RWPE2 (cell line): ENCODE measurements around the gene ZNF862.
A peak's percentile ranks its signal among the peaks of the same experiment; 100 is the strongest.

Source experiments
- ATAC-seq: fragments of 200-7000 bp; cut with Tn5 transposase; 3 replicates; pipeline ENCODE4 v1.9.1; 2021; ENCODE audit warnings: low read depth
- DNase-seq: peaks from one replicate; pipeline ENCODE4 v3.0.0-alpha.2; 2020; ENCODE audit warnings: low spot score
- H3K27ac ChIP-seq: fragments of 450-650 bp; 2 replicates; pipeline ENCODE4 v1.5.1; 2017; ENCODE audit warnings: mild to moderate bottlenecking; ENCODE audit not compliant: poor library complexity, severe bottlenecking
- H3K27me3 ChIP-seq: fragments of 250-450 bp; sonication (Bioruptor Pico); 2 replicates; pipeline ENCODE4 v1.5.1; 2021; ENCODE audit warnings: mild to moderate bottlenecking, moderate library complexity; ENCODE audit not compliant: insufficient read depth, poor library complexity, severe bottlenecking
- H3K36me3 ChIP-seq: fragments of 250-450 bp; sonication (Bioruptor Pico); 2 replicates; pipeline ENCODE4 v1.5.1; 2020; ENCODE audit warnings: low read depth, mild to moderate bottlenecking, moderate library complexity
- H3K4me1 ChIP-seq: fragments of 250-450 bp; sonication (Bioruptor Pico); 2 replicates; pipeline ENCODE4 v1.5.1; 2021; ENCODE audit warnings: mild to moderate bottlenecking, moderate library complexity; ENCODE audit not compliant: insufficient read depth, poor library complexity, severe bottlenecking
- H3K4me3 ChIP-seq: fragments of 250-450 bp; sonication (Bioruptor Pico); 2 replicates; pipeline ENCODE4 v1.5.1; 2021; ENCODE audit warnings: mild to moderate bottlenecking, moderate library complexity; ENCODE audit not compliant: severe bottlenecking
- H3K9me3 ChIP-seq: fragments of 250-450 bp; sonication (Bioruptor Pico); 2 replicates; pipeline ENCODE4 v1.5.1; 2021; ENCODE audit warnings: mild to moderate bottlenecking, moderate library complexity; ENCODE audit not compliant: severe bottlenecking
- CTCF ChIP-seq: fragments of 450-650 bp; IDR thresholded peaks from one replicate; pipeline ENCODE4 v1.5.1; 2017; ENCODE audit warnings: mild to moderate bottlenecking, moderate library complexity; ENCODE audit not compliant: poor library complexity, severe bottlenecking

Gene ZNF862

GRCh38 chr7:149838224-149838991, at the start of gene ZNF862:
Gene ZNF862 (plus strand): TSS chr7:149838375. CDS start chr7:149838612, 237 bp downstream.
- Histone ChIP-seq H3K36me3 (no peaks in the 10 kb centered on the region), H3K4me1 (peaks cover 5% of the 10 kb centered on the region), H3K27me3 (no peaks in the 10 kb centered on the region), H3K4me3 (peak within 1 kb of the TSS; percentile 83), H3K9me3 (no peaks in the 10 kb centered on the region), H3K27ac (peak within 1 kb of the TSS; percentile 42)
- TF ChIP-seq CTCF, result no peak
- ATAC-seq (peak; percentile 98), DNase-seq (peak; percentile 95)

DNA sequence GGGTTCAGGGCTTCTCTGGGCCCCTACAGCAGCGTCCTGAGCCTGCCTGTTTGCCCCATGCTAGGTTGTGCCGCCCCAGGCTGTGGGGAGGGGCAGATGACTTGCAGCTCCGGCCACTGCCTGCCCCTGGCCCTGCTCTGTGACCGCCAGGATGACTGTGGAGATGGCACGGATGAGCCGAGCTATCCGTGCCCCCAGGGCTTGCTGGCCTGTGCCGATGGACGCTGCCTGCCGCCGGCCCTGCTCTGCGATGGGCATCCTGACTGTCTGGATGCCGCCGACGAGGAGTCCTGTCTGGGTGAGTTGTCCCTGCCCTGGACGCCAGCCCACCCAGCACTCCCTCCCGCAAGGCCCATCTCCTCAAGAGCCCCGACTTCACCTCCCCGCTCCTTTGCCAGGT, 49.1 kb upstream of the ZNF862 start:
- Histone ChIP-seq H3K9me3 (no peaks in the 10 kb centered on the region), H3K27ac (no peak overlapping the region), H3K36me3 (no peaks in the 10 kb centered on the region), H3K4me3 (no peak overlapping the region), H3K27me3 (peaks cover 20% of the 10 kb centered on the region), H3K4me1 (no peaks in the 10 kb centered on the region)
- TF ChIP-seq CTCF, result no peak
- ATAC-seq (no peak), DNase-seq (no peak)

GRCh38 chr7:149790146-149790548, 48.0 kb upstream of the ZNF862 start:
- no peaks in the 10 kb centered on the region for H3K4me1 ChIP-seq
- H3K4me3 ChIP-seq, result no peak overlapping the region
- no peak overlapping the region for H3K27ac ChIP-seq
- H3K36me3 ChIP-seq, result no peaks in the 10 kb centered on the region
- peaks cover 20% of the 10 kb centered on the region for H3K27me3 ChIP-seq
- DNase-seq, result no peak
- H3K9me3 ChIP-seq, result no peaks in the 10 kb centered on the region
- TF ChIP-seq CTCF, result peak; percentile 10
- no peak for ATAC-seq

DNA sequence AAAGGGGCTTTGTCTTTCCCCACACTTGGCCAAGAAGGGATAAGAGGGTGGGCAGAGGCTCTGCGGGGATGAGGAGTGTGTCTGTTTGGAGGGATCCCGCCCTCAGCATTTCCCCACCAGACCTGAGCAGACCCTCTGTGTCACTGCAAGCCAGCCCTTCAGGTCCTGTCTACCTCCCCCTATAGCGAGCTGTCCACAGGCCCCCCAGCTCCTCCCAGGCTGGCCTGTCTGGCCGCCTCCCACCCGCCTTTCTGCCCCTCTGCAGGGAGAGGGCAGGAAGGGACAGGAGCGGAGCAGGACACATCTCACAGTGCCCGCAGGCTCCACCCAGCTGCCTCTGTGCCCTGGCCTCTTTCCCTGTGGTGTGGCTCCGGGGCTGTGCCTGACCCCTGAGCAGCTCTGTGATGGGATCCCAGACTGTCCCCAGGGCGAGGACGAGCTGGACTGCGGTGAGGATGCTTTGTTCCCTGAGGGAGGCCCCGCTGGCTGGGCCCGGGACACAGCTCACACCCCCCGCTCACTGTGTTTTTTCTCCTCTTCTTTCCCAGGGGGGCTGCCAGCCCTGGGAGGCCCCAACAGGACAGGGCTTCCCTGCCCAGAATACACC, 47.3 kb upstream of the ZNF862 start:
- H3K9me3 ChIP-seq, result no peaks in the 10 kb centered on the region

More for the DNA sequence above, 47.3 kb upstream of the ZNF862 start:
- H3K4me1 ChIP-seq, result no peaks in the 10 kb centered on the region
- no peak overlapping the region for H3K4me3 ChIP-seq
- H3K36me3 ChIP-seq, result no peaks in the 10 kb centered on the region
- ATAC-seq, result no peak
- DNase-seq, result no peak
- peaks cover 20% of the 10 kb centered on the region for H3K27me3 ChIP-seq
- no peak for TF ChIP-seq CTCF
- no peak overlapping the region for H3K27ac ChIP-seq
